HEK293 (cell line): ENCODE data around the gene SWAP70.
A peak's percentile ranks its signal among the peaks of the same experiment; 100 is the strongest.

ENCODE experiments used
- ATF2 ChIP-seq: fragments of 450-650 bp; formaldehyde crosslinking; IDR thresholded peaks from 2 replicates; pipeline ENCODE4 v1.5.1; 2016; ENCODE audit warnings: missing biosample characterization, missing genetic modification characterization, low read depth
- FEZF1 ChIP-seq: fragments of 450-650 bp; formaldehyde crosslinking; IDR thresholded peaks from 2 replicates; pipeline ENCODE4 v1.5.1; 2016; ENCODE audit warnings: missing biosample characterization, missing genetic modification characterization
- GFI1B ChIP-seq: fragments of 450-650 bp; formaldehyde crosslinking; IDR thresholded peaks from 2 replicates; pipeline ENCODE4 v1.5.1; 2016; ENCODE audit warnings: missing biosample characterization, missing genetic modification characterization
- GLIS2 ChIP-seq: fragments of 450-650 bp; formaldehyde crosslinking; IDR thresholded peaks from 2 replicates; pipeline ENCODE4 v1.5.1; 2016; ENCODE audit warnings: missing biosample characterization, missing genetic modification characterization
- KLF9 ChIP-seq: fragments of 450-650 bp; formaldehyde crosslinking; IDR thresholded peaks from 2 replicates; pipeline ENCODE4 v1.5.1; 2016; ENCODE audit warnings: missing biosample characterization, missing genetic modification characterization, low read depth
- SP2 ChIP-seq: fragments of 450-650 bp; formaldehyde crosslinking; IDR thresholded peaks from 2 replicates; pipeline ENCODE4 v1.5.1; 2016; ENCODE audit warnings: missing biosample characterization, missing genetic modification characterization
- SP7 ChIP-seq: fragments of 450-650 bp; formaldehyde crosslinking; IDR thresholded peaks from 2 replicates; pipeline ENCODE4 v1.5.1; 2016; ENCODE audit warnings: missing biosample characterization, missing genetic modification characterization
- ZBTB1 ChIP-seq: fragments of 450-650 bp; formaldehyde crosslinking; IDR thresholded peaks from 2 replicates; pipeline ENCODE4 v1.5.1; 2016; ENCODE audit warnings: missing biosample characterization, missing genetic modification characterization
- ZNF146 ChIP-seq: fragments of 450-650 bp; formaldehyde crosslinking; IDR thresholded peaks from 2 replicates; pipeline ENCODE4 v1.5.1; 2016; ENCODE audit warnings: missing biosample characterization, missing genetic modification characterization
- ZNF174 ChIP-seq: fragments of 450-650 bp; formaldehyde crosslinking; IDR thresholded peaks from 2 replicates; pipeline ENCODE4 v1.5.0; 2017; ENCODE audit warnings: missing biosample characterization, mild to moderate bottlenecking, missing genetic modification characterization
- ZNF292 ChIP-seq: fragments of 450-650 bp; formaldehyde crosslinking; IDR thresholded peaks from 2 replicates; pipeline ENCODE4 v1.5.1; 2016; ENCODE audit warnings: low read depth, missing biosample characterization, missing genetic modification characterization, borderline replicate concordance
- ZNF302 ChIP-seq: fragments of 450-650 bp; formaldehyde crosslinking; IDR thresholded peaks from 2 replicates; pipeline ENCODE4 v1.5.1; 2016; ENCODE audit warnings: missing biosample characterization, missing genetic modification characterization, low read depth
- ZNF394 ChIP-seq: fragments of 450-650 bp; formaldehyde crosslinking; IDR thresholded peaks from 2 replicates; pipeline ENCODE4 v1.5.1; 2016; ENCODE audit warnings: missing biosample characterization, missing genetic modification characterization, mild to moderate bottlenecking, moderate library complexity, borderline replicate concordance
- ZNF416 ChIP-seq: fragments of 450-650 bp; formaldehyde crosslinking; IDR thresholded peaks from 2 replicates; pipeline ENCODE4 v1.5.1; 2016; ENCODE audit warnings: missing biosample characterization, missing genetic modification characterization
- ZNF488 ChIP-seq: fragments of 450-650 bp; formaldehyde crosslinking; IDR thresholded peaks from 2 replicates; pipeline ENCODE4 v1.5.1; 2016; ENCODE audit warnings: missing biosample characterization, missing genetic modification characterization
- ZNF518A ChIP-seq: fragments of 450-650 bp; formaldehyde crosslinking; conservative IDR thresholded peaks from 2 replicates; pipeline ENCODE4 v1.5.1; 2016; ENCODE audit warnings: low read depth, missing biosample characterization, missing genetic modification characterization
- ZNF571 ChIP-seq: fragments of 450-650 bp; formaldehyde crosslinking; IDR thresholded peaks from 2 replicates; pipeline ENCODE4 v1.5.0; 2017; ENCODE audit warnings: missing biosample characterization, missing genetic modification characterization
- ZNF629 ChIP-seq: fragments of 450-650 bp; formaldehyde crosslinking; IDR thresholded peaks from 2 replicates; pipeline ENCODE4 v1.5.1; 2017; ENCODE audit warnings: missing biosample characterization, missing genetic modification characterization
- ZNF670 ChIP-seq: fragments of 450-650 bp; formaldehyde crosslinking; IDR thresholded peaks from 2 replicates; pipeline ENCODE4 v1.5.1; 2016; ENCODE audit warnings: missing biosample characterization, missing genetic modification characterization, low read depth
- ZNF843 ChIP-seq: fragments of 450-650 bp; formaldehyde crosslinking; IDR thresholded peaks from 2 replicates; pipeline ENCODE4 v1.5.1; 2016; ENCODE audit warnings: missing biosample characterization, missing genetic modification characterization

The SWAP70 gene

GRCh38 chr11:9802291-9802861 lies 138.5 kb downstream of the SWAP70 start (continued):
- TF ChIP-seq ZNF843 (tag by site-specific recombination) (no peak), ZNF416 (no peak), KLF9 (tag by site-specific recombination) (no peak), ZNF488 (tag by site-specific recombination) (no peak), ZNF629 (tag by site-specific recombination) (no peak), ZNF292 (tag by site-specific recombination) (no peak), GFI1B (tag by site-specific recombination) (no peak), ATF2 (tag by site-specific recombination) (no peak), ZNF302 (tag by site-specific recombination) (no peak), ZNF518A (no peak), SP2 (tag by site-specific recombination) (no peak), ZNF571 (tag by site-specific recombination) (no peak), ZNF174 (tag by site-specific recombination) (no peak), ZNF670 (tag by site-specific recombination) (no peak), SP7 (tag by site-specific recombination) (peak; percentile 81), FEZF1 (peak; percentile 20; the same call in 1 of the 2 replicates), GLIS2 (no peak), ZBTB1 (tag by site-specific recombination) (no peak), ZNF394 (no peak), ZNF146 (tag by site-specific recombination) (no peak)
